ENCODE measurements around the gene NKX1-2.
"Not testable (repeated sequence)": the region's sequence is repeated elsewhere in the genome, so short reads cannot be mapped to it uniquely, and the experiment has no call there.

The NKX1-2 gene

GRCh38 chr10:124447751-124448466, 1.9 kb downstream of the NKX1-2 start:
- no peak for DNase-seq (ENCODE audit: low read depth)
- TF ChIP-seq, protein P1, sequence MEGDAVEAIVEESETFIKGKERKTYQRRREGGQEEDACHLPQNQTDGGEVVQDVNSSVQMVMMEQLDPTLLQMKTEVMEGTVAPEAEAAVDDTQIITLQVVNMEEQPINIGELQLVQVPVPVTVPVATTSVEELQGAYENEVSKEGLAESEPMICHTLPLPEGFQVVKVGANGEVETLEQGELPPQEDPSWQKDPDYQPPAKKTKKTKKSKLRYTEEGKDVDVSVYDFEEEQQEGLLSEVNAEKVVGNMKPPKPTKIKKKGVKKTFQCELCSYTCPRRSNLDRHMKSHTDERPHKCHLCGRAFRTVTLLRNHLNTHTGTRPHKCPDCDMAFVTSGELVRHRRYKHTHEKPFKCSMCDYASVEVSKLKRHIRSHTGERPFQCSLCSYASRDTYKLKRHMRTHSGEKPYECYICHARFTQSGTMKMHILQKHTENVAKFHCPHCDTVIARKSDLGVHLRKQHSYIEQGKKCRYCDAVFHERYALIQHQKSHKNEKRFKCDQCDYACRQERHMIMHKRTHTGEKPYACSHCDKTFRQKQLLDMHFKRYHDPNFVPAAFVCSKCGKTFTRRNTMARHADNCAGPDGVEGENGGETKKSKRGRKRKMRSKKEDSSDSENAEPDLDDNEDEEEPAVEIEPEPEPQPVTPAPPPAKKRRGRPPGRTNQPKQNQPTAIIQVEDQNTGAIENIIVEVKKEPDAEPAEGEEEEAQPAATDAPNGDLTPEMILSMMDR (IDR thresholded peaks at IDR 0.05; ENCODE audit: control insufficient read depth, insufficient read depth, low read depth, low read length, missing control alignments): no peak
- no peak overlapping the region for H3K4me3 ChIP-seq (ENCODE audit: control insufficient read depth, low read depth, low read length)

- no peak overlapping the region for H3K4me3 ChIP-seq (ENCODE audit: control insufficient read depth, low read depth, low read length)
- TF ChIP-seq, protein P1 (IDR thresholded peaks at IDR 0.05; ENCODE audit: control insufficient read depth, insufficient read depth, low read depth, low read length, missing control alignments): no peak
- DNase-seq (ENCODE audit: low read depth): no peak
Observed at GRCh38 chr10:124446830-124447750, 2.7 kb downstream of the NKX1-2 start.

GRCh38 chr10:124441694-124442093, 8.1 kb downstream of the NKX1-2 start:
- not testable (repeated sequence) for H3K4me3 ChIP-seq (ENCODE audit: control insufficient read depth, low read depth, low read length); DNase-seq (ENCODE audit: low read depth)

- TF ChIP-seq, protein P1 (IDR thresholded peaks at IDR 0.05; ENCODE audit: control insufficient read depth, insufficient read depth, low read depth, low read length, missing control alignments): no peak
- no peak for DNase-seq (ENCODE audit: low read depth)
- no peak overlapping the region for H3K4me3 ChIP-seq (ENCODE audit: control insufficient read depth, low read depth, low read length)
Observed at GRCh38 chr10:124436191-124436638, 13.6 kb downstream of the NKX1-2 start.

DNA sequence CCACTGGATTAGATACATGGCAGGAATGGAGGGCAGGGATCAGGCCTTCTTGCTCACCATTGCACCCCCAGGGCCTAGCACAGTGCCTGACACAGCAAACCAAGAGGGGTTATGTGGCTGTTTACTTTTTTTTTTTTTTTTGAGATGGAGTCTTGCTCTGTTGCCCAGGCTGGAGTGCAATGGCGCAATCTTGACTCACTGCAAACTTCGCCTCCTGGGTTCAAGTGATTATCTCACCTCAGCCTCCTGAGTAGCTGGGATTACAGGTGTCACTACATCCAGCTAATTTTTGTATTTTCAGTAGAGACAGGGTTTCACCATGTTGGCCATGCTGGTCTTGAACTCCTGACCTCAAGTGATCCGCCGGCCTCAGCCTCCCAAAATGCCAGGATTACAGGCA, 14.2 kb downstream of the NKX1-2 start:
- not testable (repeated sequence) for DNase-seq (ENCODE audit: low read depth); H3K4me3 ChIP-seq (ENCODE audit: control insufficient read depth, low read depth, low read length)

DNA sequence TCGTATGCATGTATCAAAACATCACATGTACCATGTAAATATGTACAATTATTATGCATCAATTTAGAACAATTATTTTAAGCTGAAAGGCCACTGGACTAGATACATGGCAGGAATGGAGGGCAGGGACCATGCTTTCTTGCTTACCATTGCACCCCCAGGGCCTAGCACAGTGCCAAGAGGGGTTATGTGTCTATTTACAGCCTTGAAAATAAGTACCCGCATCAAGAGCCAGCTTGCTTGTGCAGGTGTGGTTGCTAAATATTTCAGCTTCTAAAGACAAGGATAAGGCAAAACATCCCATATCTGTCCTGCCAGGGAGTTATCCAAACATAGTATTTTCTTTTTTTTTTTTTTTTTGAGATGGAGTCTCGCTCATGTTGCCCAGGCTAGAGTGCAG, 16.4 kb downstream of the NKX1-2 start:
- TF ChIP-seq, protein P1 (IDR thresholded peaks at IDR 0.05; ENCODE audit: control insufficient read depth, insufficient read depth, low read depth, low read length, missing control alignments): no peak
- DNase-seq (ENCODE audit: low read depth): no peak
- no peak overlapping the region for H3K4me3 ChIP-seq (ENCODE audit: control insufficient read depth, low read depth, low read length)

DNA sequence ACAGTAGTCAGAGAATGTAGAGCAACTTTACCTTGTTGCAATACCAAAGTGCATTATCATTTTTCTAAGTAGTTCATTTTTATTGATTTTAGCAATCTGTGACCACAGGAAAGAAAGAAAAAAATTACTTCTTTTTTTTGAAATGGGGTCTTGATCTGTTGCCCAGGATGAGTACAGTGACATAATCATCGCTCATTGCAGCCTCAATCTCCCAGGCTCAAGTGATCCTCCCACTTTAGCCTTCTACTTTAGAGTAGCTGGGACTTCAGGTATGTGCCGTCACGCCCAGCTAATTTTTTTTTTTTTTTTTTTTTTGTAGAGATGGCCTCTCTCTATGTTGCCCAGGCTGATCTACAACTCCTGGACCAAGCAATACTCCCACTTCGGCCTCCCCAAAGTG, 19.8 kb downstream of the NKX1-2 start:
- TF ChIP-seq, protein P1 (IDR thresholded peaks at IDR 0.05; ENCODE audit: control insufficient read depth, insufficient read depth, low read depth, low read length, missing control alignments): no peak
- DNase-seq (ENCODE audit: low read depth): no peak
- H3K4me3 ChIP-seq (ENCODE audit: control insufficient read depth, low read depth, low read length): no peak overlapping the region
